ENCODE measurements around the gene CHN2.

- TF ChIP-seq CTCF (IDR thresholded peaks at IDR 0.05), result no peak
- no peak for TF ChIP-seq EZH2 (IDR thresholded peaks at IDR 0.05; ENCODE audit: borderline replicate concordance, insufficient read depth, low read depth, low read length, poor library complexity, severe bottlenecking)
These were observed 138.6 kb downstream of the CHN2 start for GRCh38 chr7:29332875-29333855.

Measured in B cell (primary cell).